Measurements from ENCODE around the gene RD3L. TPM values are rescaled to one million over a fixed set of nuclear protein-coding genes. Genes with fewer than 3 reads are reported as not detected.

Gene RD3L
- total and polyA plus RNA-seq, 2 of the 4 experiments (the other 2 are of a cell fraction), result not detected

DNA sequence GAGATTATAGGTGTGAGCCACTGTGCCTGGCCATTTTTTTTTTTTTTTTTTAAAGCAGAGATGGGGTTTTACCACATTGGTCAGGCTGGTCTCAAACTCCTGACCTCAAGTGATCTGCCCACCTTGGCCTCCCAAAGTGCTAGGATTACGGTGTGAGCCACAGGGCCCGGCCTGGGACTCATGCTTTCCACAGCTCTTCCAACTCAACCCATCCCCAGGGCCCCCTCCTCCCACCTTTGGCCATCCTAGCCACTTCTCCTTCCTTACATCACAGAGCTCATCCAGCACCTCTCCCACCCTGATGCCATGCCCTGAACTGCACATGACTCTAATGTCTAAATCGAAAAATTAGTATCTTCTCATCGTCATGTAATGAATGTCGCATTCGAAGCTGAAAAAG lies 26.7 kb downstream of the RD3L start:
- no peaks in the 10 kb centered on the region for H3K9me3 ChIP-seq (ENCODE audit: control insufficient read depth, insufficient read depth, low read length)
- DNase-seq, result no peak
- no peak overlapping the region for H3K18ac ChIP-seq (ENCODE audit: low read depth, low read length)
- H4K91ac ChIP-seq (ENCODE audit: insufficient read depth, low read depth, low read length), result no peak overlapping the region
- H3K27ac ChIP-seq (ENCODE audit: insufficient read depth, low read length), result no peak overlapping the region
- no peak overlapping the region for H2AFZ ChIP-seq (replicated peaks; ENCODE audit: low read length, poor library complexity)
- no peak overlapping the region for H3K9ac ChIP-seq (ENCODE audit: low read depth, low read length)
- peaks cover 23% of the 10 kb centered on the region for H3K36me3 ChIP-seq (ENCODE audit: control insufficient read depth, insufficient read depth, low read length)
- dilution Hi-C loops (cut with HindIII; ENCODE audit: low sequenced_read_pairs, unreplicated experiment) (no loop called here), in situ Hi-C loops (cut with MboI; ENCODE audit: low sequenced_read_pairs) (loop anchor here (10.0 kb wide), 1 partner anchor 341 kb away; no protein-coding TSS in a partner anchor), intact Hi-C loops (cut with micrococcal nuclease) (no loop called here)
- no peak overlapping the region for H2BK120ac ChIP-seq (ENCODE audit: low read depth, low read length)
- H2AK5ac ChIP-seq (ENCODE audit: low read depth, low read length), result no peak overlapping the region
- H3K4ac ChIP-seq (ENCODE audit: low read depth, low read length), result no peak overlapping the region
- H3K4me1 ChIP-seq (ENCODE audit: control insufficient read depth, insufficient read depth, low read length), result no peaks in the 10 kb centered on the region
- H3K56ac ChIP-seq (ENCODE audit: extremely low read depth, insufficient read depth, low read length), result no peak overlapping the region
- peaks cover 15 to 30% of the 10 kb centered on the region in 2 experiments for H3K79me1 ChIP-seq (ENCODE audit: low read depth in 1 of 2, low read length in 2 of 2)
- H2BK20ac ChIP-seq (ENCODE audit: low read depth, low read length), result no peak overlapping the region
- no peak overlapping the region for H2BK15ac ChIP-seq (ENCODE audit: low read depth, low read length)
- no peak overlapping the region for H2BK5ac ChIP-seq (ENCODE audit: low read depth, low read length, poor library complexity, severe bottlenecking)
- ChIA-PET POLR2A (ENCODE audit: unreplicated experiment) (interaction anchor here (1.0 kb wide), 1 partner anchor 9 kb away, joined by 3 read pairs; no protein-coding TSS in a partner anchor), CTCF (no interaction called here)
- H4K20me1 ChIP-seq (ENCODE audit: insufficient read depth, low read length), result peaks cover 22% of the 10 kb centered on the region
- no peak overlapping the region for H3K14ac ChIP-seq (replicated peaks; ENCODE audit: low read depth, low read length)
- TF ChIP-seq MAZ (IDR thresholded peaks at IDR 0.05; ENCODE audit: borderline replicate concordance, low read depth, low read length) (no peak), MXI1 (IDR thresholded peaks at IDR 0.05; ENCODE audit: borderline replicate concordance, low read depth, low read length) (no peak)
- TF ChIP-seq, protein P1, sequence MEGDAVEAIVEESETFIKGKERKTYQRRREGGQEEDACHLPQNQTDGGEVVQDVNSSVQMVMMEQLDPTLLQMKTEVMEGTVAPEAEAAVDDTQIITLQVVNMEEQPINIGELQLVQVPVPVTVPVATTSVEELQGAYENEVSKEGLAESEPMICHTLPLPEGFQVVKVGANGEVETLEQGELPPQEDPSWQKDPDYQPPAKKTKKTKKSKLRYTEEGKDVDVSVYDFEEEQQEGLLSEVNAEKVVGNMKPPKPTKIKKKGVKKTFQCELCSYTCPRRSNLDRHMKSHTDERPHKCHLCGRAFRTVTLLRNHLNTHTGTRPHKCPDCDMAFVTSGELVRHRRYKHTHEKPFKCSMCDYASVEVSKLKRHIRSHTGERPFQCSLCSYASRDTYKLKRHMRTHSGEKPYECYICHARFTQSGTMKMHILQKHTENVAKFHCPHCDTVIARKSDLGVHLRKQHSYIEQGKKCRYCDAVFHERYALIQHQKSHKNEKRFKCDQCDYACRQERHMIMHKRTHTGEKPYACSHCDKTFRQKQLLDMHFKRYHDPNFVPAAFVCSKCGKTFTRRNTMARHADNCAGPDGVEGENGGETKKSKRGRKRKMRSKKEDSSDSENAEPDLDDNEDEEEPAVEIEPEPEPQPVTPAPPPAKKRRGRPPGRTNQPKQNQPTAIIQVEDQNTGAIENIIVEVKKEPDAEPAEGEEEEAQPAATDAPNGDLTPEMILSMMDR (conservative IDR thresholded peaks at IDR 0.05; ENCODE audit: low read depth, low read length), result no peak
- TF ChIP-seq, protein P2, sequence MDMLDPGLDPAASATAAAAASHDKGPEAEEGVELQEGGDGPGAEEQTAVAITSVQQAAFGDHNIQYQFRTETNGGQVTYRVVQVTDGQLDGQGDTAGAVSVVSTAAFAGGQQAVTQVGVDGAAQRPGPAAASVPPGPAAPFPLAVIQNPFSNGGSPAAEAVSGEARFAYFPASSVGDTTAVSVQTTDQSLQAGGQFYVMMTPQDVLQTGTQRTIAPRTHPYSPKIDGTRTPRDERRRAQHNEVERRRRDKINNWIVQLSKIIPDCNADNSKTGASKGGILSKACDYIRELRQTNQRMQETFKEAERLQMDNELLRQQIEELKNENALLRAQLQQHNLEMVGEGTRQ (IDR thresholded peaks at IDR 0.05; ENCODE audit: low read depth, low read length), result no peak
- BruUV-seq (replicated peaks), result no TSS peak
- H3K23ac ChIP-seq (ENCODE audit: low read depth, low read length), result no peak overlapping the region
- ATAC-seq (ENCODE audit: low read depth), result no peak
- H4K8ac ChIP-seq (ENCODE audit: low read depth in 2 of 2, low read length in 2 of 2), result no peak overlapping the region
- no peaks in the 10 kb centered on the region for H3K9me1 ChIP-seq (ENCODE audit: insufficient read depth, low read length)
- no peak overlapping the region for H4K5ac ChIP-seq (ENCODE audit: low read depth, low read length)
- no CpG with 5 or more reads among the region's 6 CpGs for WGBS, 2 experiments (ENCODE audit: extremely low coverage in 2 of 2, insufficient read length in 1 of 2)
- H3K27me3 ChIP-seq (ENCODE audit: control insufficient read depth, insufficient read depth, low read length), result no peaks in the 10 kb centered on the region
- H2AK9ac ChIP-seq (replicated peaks; ENCODE audit: low read depth, low read length, poor library complexity), result no peak overlapping the region
- H3K4me2 ChIP-seq (ENCODE audit: low read depth, low read length), result no peak overlapping the region
- no peak overlapping the region for H3K4me3 ChIP-seq (ENCODE audit: insufficient read depth, low read depth, low read length)
